Tibial artery (tissue), 4 donors: ENCODE measurements around the gene MND1.
"Not testable (repeated sequence)": the region's sequence is repeated elsewhere in the genome, so short reads cannot be mapped to it uniquely, and the experiment has no call there.

Experiments
- DNase-seq, 2 donors: peaks; one replicate each; pipeline ENCODE4 v3.0.0-alpha.2; 2019
- H3K27ac ChIP-seq, 2 donors: fragments of 200-600 bp; sonication (generic) in 1 of 2; 1 replicate in 1 of 2; 2 replicates in 1 of 2; pipeline ENCODE4 v1.5.1; 2018 to 2019; ENCODE audit warnings: mild to moderate bottlenecking in 1 of 2
- H3K27me3 ChIP-seq, 2 donors: fragments of 200-600 bp; sonication (generic) in 1 of 2; one replicate each; pipeline versions ENCODE4 v1.5.1 to v1.6.0; 2016 to 2019
- H3K36me3 ChIP-seq, 3 donors: fragments of 200-600 bp; sonication (generic) in 2 of 3; one replicate each; pipeline ENCODE4 v1.5.1; 2016 to 2019; ENCODE audit warnings: mild to moderate bottlenecking in 2 of 3
- H3K4me1 ChIP-seq, 4 donors: fragments of 200-600 bp; sonication (generic) in 2 of 4; 1 replicate in 3 of 4; 2 replicates in 1 of 4; pipeline ENCODE4 v1.5.1; 2016 to 2019
- H3K4me3 ChIP-seq, 2 donors: fragments of 200-600 bp; sonication (generic) in 1 of 2; 1 replicate in 1 of 2; 2 replicates in 1 of 2; pipeline ENCODE4 v1.5.1; 2018 to 2019; ENCODE audit warnings: mild to moderate bottlenecking in 2 of 2
- H3K9me3 ChIP-seq, 3 donors: fragments of 200-600 bp; sonication (generic) in 1 of 3; one replicate each; pipeline ENCODE4 v1.5.1; 2016 to 2019
- CTCF ChIP-seq, 2 experiments: fragments of 200-600 bp in 1 of 2; fragments of 450-650 bp in 1 of 2; IDR thresholded peaks; one replicate each; pipeline ENCODE4 v1.5.1; 2017 to 2019; ENCODE audit warnings: antibody characterized with exemption in 2 of 2, mild to moderate bottlenecking in 1 of 2, moderate library complexity in 1 of 2
- intact Hi-C: fragments of 100-400 bp; cut with DNase I; formaldehyde crosslinking; loops from one replicate; pipeline ENCODE4 v1.15.0; 2023; ENCODE audit warnings: low total_unique reads

MND1 gene

GRCh38 chr4:153450544-153450917 is 106.0 kb downstream of the MND1 start:
- Histone ChIP-seq H3K4me1 (peaks cover 0 to 50% (median 14%) of the 10 kb centered on the region in 4 donors), H3K27ac (peak overlapping the region; percentile 15 to 42), H3K27me3 (no peaks in the 10 kb centered on the region), H3K4me3 (no peak overlapping the region), H3K9me3 (no peaks in the 10 kb centered on the region), H3K36me3 (no peaks in the 10 kb centered on the region)
- intact Hi-C loops: loop anchor here (5.0 kb wide), 1 partner anchor 307 kb away; no protein-coding TSS in a partner anchor
- DNase-seq: no peak
- no peak for TF ChIP-seq CTCF (IDR thresholded peaks at IDR 0.05)

GRCh38 chr4:153451145-153451544 is 106.7 kb downstream of the MND1 start:
- H3K36me3 ChIP-seq, DNase-seq, H3K9me3 ChIP-seq, H3K4me3 ChIP-seq, H3K27me3 ChIP-seq: not testable (repeated sequence)
- H3K4me1 ChIP-seq: peaks cover 0 to 50% (median 14%) of the 10 kb centered on the region in 4 donors
- intact Hi-C loops: loop anchor here (5.0 kb wide), 1 partner anchor 306 kb away; no protein-coding TSS in a partner anchor
- H3K27ac ChIP-seq: peak overlapping the region in 1 of 2 donors; percentile 42

- no peaks in the 10 kb centered on the region for H3K36me3 ChIP-seq
- peak overlapping the region; percentile 16 to 42 for H3K27ac ChIP-seq
- no peak for TF ChIP-seq CTCF (IDR thresholded peaks at IDR 0.05)
- no peak overlapping the region for H3K4me3 ChIP-seq
- DNase-seq: no peak
- H3K4me1 ChIP-seq: peaks cover 0 to 45% (median 12%) of the 10 kb centered on the region in 4 donors
- intact Hi-C loops: loop anchor here (5.0 kb wide), 1 partner anchor 305 kb away; no protein-coding TSS in a partner anchor
- no peaks in the 10 kb centered on the region for H3K9me3 ChIP-seq
- no peaks in the 10 kb centered on the region for H3K27me3 ChIP-seq
Observed at GRCh38 chr4:153451911-153452657, 107.6 kb downstream of the MND1 start.

- Histone ChIP-seq H3K27ac (peak overlapping the region in 1 of 2 donors; percentile 42), H3K27me3 (no peaks in the 10 kb centered on the region), H3K36me3 (no peaks in the 10 kb centered on the region), H3K9me3 (no peaks in the 10 kb centered on the region), H3K4me3 (no peak overlapping the region), H3K4me1 (peaks cover 0 to 38% (median 7%) of the 10 kb centered on the region in 4 donors)
- no peak for TF ChIP-seq CTCF (IDR thresholded peaks at IDR 0.05)
- DNase-seq: no peak
- intact Hi-C loops: loop anchor here (5.0 kb wide), 1 partner anchor 304 kb away; no protein-coding TSS in a partner anchor
Observed at GRCh38 chr4:153452658-153453378, 108.3 kb downstream of the MND1 start.

- H3K36me3 ChIP-seq: no peaks in the 10 kb centered on the region
- no peaks in the 10 kb centered on the region for H3K27me3 ChIP-seq
- no peak overlapping the region for H3K4me3 ChIP-seq
- no peaks in the 10 kb centered on the region for H3K9me3 ChIP-seq
- H3K27ac ChIP-seq: no peak overlapping the region
- intact Hi-C loops: loop anchor here (5.0 kb wide), 1 partner anchor 304 kb away; no protein-coding TSS in a partner anchor
- peaks cover 0 to 32% (median 4%) of the 10 kb centered on the region in 4 donors for H3K4me1 ChIP-seq
- DNase-seq: no peak
- no peak for TF ChIP-seq CTCF (IDR thresholded peaks at IDR 0.05)
Observed at GRCh38 chr4:153453402-153453801, 108.9 kb downstream of the MND1 start.

- intact Hi-C loops: no loop called here
- Histone ChIP-seq H3K4me3 (no peak overlapping the region), H3K9me3 (no peaks in the 10 kb centered on the region), H3K36me3 (no peaks in the 10 kb centered on the region), H3K27me3 (no peaks in the 10 kb centered on the region), H3K27ac (no peak overlapping the region), H3K4me1 (peaks cover 0 to 2% (median 0%) of the 10 kb centered on the region in 4 donors)
- no peak for TF ChIP-seq CTCF (IDR thresholded peaks at IDR 0.05)
- no peak for DNase-seq
Observed at GRCh38 chr4:153458969-153459368, 114.5 kb downstream of the MND1 start.

- not testable (repeated sequence) for DNase-seq, H3K36me3 ChIP-seq, H3K4me3 ChIP-seq, H3K27me3 ChIP-seq, H3K27ac ChIP-seq, H3K9me3 ChIP-seq
- intact Hi-C loops: loop anchor here (5.0 kb wide), 1 partner anchor 119 kb away; the partner anchor contains the start of gene MND1
- H3K4me1 ChIP-seq: peaks cover 0 to 18% (median 11%) of the 10 kb centered on the region in 4 donors
Observed at GRCh38 chr4:153461549-153461948, 117.1 kb downstream of the MND1 start.
